Colonic mucosa (tissue), 4 donors: ENCODE measurements around the gene PGAM2. TPM values are rescaled to one million over a fixed set of nuclear protein-coding genes. Genes with fewer than 3 reads are reported as not detected.

Experiments
- DNase-seq: peaks from one replicate; pipeline ENCODE4 v3.0.0-alpha.2; 2020
- H3K27ac ChIP-seq: fragments of 200-600 bp; one replicate; pipeline ENCODE4 v1.8.0; 2021
- H3K27me3 ChIP-seq: fragments of 200-600 bp; one replicate; pipeline ENCODE4 v1.8.0; 2021
- H3K36me3 ChIP-seq: fragments of 200-600 bp; one replicate; pipeline ENCODE4 v1.8.0; 2021
- H3K4me1 ChIP-seq: fragments of 200-600 bp; one replicate; pipeline ENCODE4 v1.8.0; 2021; ENCODE audit warnings: mild to moderate bottlenecking
- H3K4me3 ChIP-seq: fragments of 200-600 bp; one replicate; pipeline ENCODE4 v1.8.0; 2021
- H3K9ac ChIP-seq, 2 donors: one replicate each; pipeline ENCODE4 v1.7.0; 2013; ENCODE audit warnings: control low read depth in 2 of 2, low read depth in 2 of 2, low read length in 2 of 2
- H3K9me3 ChIP-seq: fragments of 200-600 bp; one replicate; pipeline ENCODE4 v1.8.0; 2021
- intact Hi-C: fragments of 100-400 bp; cut with DNase I; formaldehyde crosslinking; loops from one replicate; pipeline ENCODE4 v1.14.1; 2022
- total RNA-seq, 2 donors: library from RNA; stranded (reverse); fragmentation: NEBNext Ultra II Directional in 1 of 2; extraction: Animal tissue kit (Norgen Biotek cat#: 25700) in 1 of 2; gene quantifications; one replicate each; pipeline ENCODE4 v1.2.1, GENCODE V29; 2021
- TF ChIP-seq, protein P1 (sequence below): fragments of 200-600 bp; IDR thresholded peaks from one replicate; pipeline ENCODE4 v1.8.0; 2022; ENCODE audit warnings: antibody characterized with exemption, mild to moderate bottlenecking
- donor health status: healthy.
- donor health status: DM: no; HTN: no; CAD: no.
- donor health status: DM: no; HTN: no; CAD: no.

Gene PGAM2
- total RNA-seq, 2 donors from 2014 or later: 0.29 to 0.52 TPM

DNA sequence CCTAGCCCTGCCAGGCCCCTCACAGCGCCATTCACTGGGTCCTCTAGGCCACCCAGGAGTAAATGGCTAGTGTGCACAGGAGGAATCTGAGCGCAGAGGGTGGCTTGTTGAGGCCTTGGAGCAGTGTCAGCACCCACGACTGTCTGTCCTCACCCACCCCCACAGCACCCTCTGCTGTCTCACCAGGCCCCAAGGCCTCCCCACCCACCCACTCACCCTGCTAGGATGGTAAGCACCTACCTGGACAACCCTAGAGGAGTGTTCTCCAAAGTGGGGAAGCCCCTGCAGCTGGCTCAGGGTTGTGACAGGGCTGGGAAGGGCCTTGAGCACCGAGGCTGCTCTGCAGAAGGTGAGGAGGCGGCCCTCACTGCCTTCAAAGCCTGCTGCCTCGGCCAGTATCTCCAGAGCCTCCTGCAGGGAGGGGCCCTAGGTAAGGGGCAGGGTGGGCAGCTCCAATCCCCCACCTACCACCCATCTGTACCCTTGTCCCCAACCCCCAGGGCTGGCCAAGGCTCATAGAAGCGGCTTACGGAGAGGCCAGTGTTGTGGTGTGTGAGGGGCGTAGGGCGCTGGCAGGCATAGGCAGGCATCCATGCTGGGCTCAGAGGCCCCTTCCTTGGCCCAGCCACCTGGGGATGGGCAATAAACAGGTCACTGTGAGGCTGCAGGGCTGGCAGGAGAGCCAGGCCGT, 14.1 kb upstream of the PGAM2 start:
- Histone ChIP-seq H3K27ac (no peak overlapping the region), H3K4me3 (no peak overlapping the region), H3K36me3 (peaks cover 25% of the 10 kb centered on the region), H3K4me1 (peaks cover 7% of the 10 kb centered on the region), H3K9me3 (no peaks in the 10 kb centered on the region), H3K9ac (no peak overlapping the region), H3K27me3 (no peaks in the 10 kb centered on the region)
- DNase-seq: no peak
- TF ChIP-seq, protein P1, sequence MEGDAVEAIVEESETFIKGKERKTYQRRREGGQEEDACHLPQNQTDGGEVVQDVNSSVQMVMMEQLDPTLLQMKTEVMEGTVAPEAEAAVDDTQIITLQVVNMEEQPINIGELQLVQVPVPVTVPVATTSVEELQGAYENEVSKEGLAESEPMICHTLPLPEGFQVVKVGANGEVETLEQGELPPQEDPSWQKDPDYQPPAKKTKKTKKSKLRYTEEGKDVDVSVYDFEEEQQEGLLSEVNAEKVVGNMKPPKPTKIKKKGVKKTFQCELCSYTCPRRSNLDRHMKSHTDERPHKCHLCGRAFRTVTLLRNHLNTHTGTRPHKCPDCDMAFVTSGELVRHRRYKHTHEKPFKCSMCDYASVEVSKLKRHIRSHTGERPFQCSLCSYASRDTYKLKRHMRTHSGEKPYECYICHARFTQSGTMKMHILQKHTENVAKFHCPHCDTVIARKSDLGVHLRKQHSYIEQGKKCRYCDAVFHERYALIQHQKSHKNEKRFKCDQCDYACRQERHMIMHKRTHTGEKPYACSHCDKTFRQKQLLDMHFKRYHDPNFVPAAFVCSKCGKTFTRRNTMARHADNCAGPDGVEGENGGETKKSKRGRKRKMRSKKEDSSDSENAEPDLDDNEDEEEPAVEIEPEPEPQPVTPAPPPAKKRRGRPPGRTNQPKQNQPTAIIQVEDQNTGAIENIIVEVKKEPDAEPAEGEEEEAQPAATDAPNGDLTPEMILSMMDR: no peak
- intact Hi-C loops: loop anchor here (5.0 kb wide), 1 partner anchor 43 kb away; the partner anchor contains the start of gene POLD2

GRCh38 chr7:44078521-44078920, 13.2 kb upstream of the PGAM2 start:
- Histone ChIP-seq H3K27me3 (no peaks in the 10 kb centered on the region), H3K9me3 (no peaks in the 10 kb centered on the region), H3K27ac (no peak overlapping the region), H3K9ac (no peak overlapping the region), H3K4me1 (peaks cover 16% of the 10 kb centered on the region), H3K36me3 (peaks cover 25% of the 10 kb centered on the region), H3K4me3 (no peak overlapping the region)
- TF ChIP-seq, protein P1: no peak
- intact Hi-C loops: no loop called here
- DNase-seq: no peak

DNA sequence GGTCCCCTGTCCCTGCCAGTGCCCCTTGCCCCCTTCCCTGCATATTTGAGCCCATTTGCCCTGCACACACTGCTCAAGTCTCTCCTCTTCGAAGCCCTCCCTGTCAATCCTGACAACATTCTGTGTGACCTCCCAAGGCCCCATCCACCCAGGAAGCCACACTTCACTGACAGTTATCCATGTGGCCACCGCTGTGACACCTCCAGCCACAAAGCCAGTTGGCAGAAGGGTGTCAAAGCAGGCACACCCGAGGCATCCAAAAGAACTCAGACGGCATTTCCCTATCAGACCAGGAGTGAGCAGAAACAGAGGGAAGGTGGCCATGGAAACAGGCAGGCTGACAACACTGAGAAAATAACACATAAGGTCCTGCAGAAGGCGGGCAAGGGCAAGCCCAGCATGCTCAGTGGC, 12.3 kb upstream of the PGAM2 start:
- H3K4me1 ChIP-seq: peaks cover 24% of the 10 kb centered on the region
- H3K4me3 ChIP-seq: no peak overlapping the region
- no peak overlapping the region for H3K9ac ChIP-seq
- H3K27me3 ChIP-seq: no peaks in the 10 kb centered on the region
- TF ChIP-seq, protein P1: no peak
- DNase-seq: no peak
- intact Hi-C loops: no loop called here
- no peak overlapping the region for H3K27ac ChIP-seq
- H3K9me3 ChIP-seq: no peaks in the 10 kb centered on the region
- peaks cover 25% of the 10 kb centered on the region for H3K36me3 ChIP-seq

DNA sequence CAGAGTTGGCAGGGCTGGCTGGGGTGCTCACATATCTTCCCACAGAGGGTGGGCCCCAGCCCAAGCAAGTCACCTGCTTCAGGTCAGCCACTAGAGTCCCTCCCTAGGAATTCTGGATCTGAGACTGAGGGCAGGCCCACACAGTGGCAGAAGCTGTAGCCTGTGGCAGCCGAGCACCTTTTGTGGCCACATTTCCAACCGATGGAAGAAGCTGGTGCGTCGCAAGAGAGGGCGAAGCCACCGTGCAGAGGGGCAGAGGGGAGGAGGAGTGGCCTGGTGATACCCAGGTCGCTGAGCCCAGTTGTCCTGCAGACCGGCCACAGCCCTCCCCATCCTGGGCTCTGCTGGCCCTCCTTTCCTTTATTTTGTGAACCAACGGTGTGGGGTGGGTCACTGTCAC, 11.7 kb upstream of the PGAM2 start:
- Histone ChIP-seq H3K4me3 (no peak overlapping the region), H3K9ac (no peak overlapping the region), H3K27ac (no peak overlapping the region), H3K36me3 (peaks cover 25% of the 10 kb centered on the region), H3K9me3 (no peaks in the 10 kb centered on the region), H3K27me3 (no peaks in the 10 kb centered on the region), H3K4me1 (peaks cover 31% of the 10 kb centered on the region)
- TF ChIP-seq, protein P1: no peak
- no peak for DNase-seq
- intact Hi-C loops: no loop called here

- no peak for DNase-seq
- Histone ChIP-seq H3K9me3 (no peaks in the 10 kb centered on the region), H3K4me1 (peaks cover 35% of the 10 kb centered on the region), H3K27ac (no peak overlapping the region), H3K4me3 (no peak overlapping the region), H3K27me3 (no peaks in the 10 kb centered on the region), H3K9ac (no peak overlapping the region), H3K36me3 (peaks cover 25% of the 10 kb centered on the region)
- TF ChIP-seq, protein P1: no peak
- intact Hi-C loops: no loop called here
These were observed 10.9 kb upstream of the PGAM2 start for GRCh38 chr7:44076101-44076895.
